Raji (cell line): ENCODE results near the gene ABHD17A.

Experiments
- POLR2A ChIP-seq: IDR thresholded peaks from 2 replicates; pipeline ENCODE4 v1.6.1; 2011; ENCODE audit warnings: low read depth, low read length, control low read depth; ENCODE audit not compliant: insufficient read depth

The ABHD17A gene

DNA sequence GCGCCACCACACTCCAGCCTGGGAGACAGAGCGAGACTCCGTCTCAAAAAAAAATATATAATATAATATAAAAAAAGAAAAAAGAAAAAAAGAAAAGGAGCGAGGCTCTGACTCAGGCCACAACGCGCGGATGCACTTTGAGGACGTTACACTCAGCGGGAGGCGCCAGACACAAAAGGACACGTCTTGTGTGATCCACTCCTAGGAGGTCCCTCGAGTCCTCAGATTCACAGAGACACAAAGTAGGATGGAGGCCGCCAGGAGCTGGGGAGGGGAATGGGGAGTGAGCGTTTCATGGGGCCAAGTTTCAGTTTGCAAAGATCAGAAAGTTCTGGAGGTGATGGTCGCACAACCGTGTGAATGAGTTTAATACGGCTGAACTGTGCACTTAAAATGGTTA is 8.5 kb upstream of the ABHD17A start:
- no peak for TF ChIP-seq POLR2A

DNA sequence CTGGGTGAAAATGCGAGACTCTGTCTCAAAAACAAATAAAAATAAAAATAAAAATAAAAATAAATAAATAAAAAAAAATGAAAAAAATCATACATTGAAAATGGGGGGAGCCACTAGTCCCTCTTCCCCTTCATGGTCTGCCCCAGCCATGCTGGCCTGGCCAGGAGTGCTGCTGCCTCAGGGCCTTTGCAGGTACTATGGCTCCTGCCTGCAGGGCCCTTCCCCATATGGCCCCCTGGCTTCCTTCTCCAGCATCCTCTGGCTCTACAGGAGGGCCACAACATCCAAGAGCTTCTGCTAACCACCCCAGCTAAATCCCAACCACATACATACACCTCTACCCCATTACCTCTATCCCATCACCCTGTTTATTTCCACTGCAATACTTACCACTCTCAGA is 4.6 kb upstream of the ABHD17A start:
- TF ChIP-seq POLR2A, result no peak

DNA sequence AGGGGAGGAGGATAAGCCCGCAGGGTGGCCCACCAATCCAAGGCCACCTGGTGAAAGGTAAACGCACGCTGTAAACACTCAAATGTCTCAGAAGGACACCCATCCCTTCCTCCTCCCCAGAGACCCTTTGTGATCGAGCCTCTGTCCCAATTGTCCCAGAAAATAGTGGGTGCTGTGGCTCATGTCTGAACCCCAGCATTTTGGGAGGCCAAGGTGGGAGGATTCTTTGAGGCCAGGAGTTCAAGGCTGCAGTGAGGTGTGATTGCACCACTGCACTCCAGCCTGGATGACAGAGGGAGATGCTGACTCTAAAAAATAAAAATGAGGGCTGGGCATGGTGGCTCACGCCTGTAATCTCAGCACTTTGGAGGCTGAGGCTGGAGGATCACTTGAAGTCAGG is 3.1 kb upstream of the ABHD17A start:
- TF ChIP-seq POLR2A, result no peak

DNA sequence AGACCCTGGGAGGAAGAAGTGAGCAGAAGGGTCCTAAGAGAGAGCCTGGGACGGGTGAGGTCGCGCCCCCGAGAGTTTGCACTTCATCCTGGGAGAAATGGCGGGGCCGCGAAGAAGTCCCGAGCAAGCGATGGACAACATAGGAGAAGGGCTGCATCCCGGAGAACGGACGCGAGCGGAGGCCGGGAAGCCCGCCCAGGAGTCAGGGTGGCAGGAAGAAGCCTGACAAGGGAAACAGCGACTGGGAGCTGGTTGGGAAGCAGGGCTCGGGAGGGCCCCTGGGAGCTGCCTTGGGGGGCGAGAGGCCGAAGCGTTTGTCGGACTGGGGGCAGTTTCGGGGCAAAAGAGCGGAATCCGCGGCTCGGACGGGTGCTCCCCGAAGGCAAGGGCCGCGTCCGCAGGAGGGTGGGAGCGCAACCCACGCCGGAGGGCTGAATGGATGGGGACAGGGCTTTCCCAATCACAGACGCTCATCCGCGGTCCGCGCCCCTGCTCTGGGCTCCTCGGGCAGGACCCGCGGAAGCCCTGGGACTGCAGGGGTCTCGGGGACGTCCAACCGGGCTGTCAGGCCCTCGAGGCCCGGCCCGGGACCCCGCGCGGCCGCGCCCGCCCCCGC is 469 bp downstream of the ABHD17A start:
- TF ChIP-seq POLR2A, result no peak

DNA sequence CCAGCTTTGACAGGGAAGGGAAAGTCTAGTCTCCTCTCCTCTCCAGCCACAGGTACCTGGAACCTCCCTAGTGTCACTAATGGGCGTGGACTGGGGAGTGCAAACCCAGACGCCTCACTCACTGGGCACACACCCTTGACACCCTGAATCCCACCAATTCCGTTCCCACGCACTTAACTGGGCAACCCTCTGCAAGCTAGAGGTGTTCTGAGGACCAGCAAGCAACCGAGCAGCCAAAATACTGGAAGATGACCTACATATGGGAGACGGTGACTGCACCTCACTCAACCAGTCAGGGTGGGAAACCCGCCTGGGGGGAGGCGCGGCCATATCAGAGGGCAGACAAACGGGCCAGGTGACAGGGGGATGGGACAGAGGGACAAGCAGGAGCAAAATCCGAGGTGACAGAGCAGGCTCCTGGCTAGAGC is 991 bp downstream of the ABHD17A start:
- no peak for TF ChIP-seq POLR2A

DNA sequence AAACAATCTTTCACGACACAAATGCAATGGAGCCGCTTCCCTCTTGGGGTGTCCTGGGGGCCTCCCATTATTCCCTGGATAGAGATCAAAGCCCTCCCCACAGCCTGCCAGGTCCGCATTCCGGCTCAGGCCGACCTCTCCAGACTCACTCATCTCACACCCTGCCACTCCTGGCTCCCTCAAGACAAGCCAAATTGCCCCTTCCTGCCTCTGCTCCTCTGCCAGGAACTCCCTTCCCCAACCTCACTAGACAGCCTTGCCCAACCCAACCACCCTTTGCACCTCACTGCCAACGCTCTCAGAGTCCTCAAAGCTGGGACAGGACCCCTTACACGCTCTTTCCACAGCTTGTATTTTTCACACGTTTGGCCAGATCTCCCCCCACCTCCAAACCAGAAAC is 1.5 kb downstream of the ABHD17A start:
- TF ChIP-seq POLR2A, result no peak

DNA sequence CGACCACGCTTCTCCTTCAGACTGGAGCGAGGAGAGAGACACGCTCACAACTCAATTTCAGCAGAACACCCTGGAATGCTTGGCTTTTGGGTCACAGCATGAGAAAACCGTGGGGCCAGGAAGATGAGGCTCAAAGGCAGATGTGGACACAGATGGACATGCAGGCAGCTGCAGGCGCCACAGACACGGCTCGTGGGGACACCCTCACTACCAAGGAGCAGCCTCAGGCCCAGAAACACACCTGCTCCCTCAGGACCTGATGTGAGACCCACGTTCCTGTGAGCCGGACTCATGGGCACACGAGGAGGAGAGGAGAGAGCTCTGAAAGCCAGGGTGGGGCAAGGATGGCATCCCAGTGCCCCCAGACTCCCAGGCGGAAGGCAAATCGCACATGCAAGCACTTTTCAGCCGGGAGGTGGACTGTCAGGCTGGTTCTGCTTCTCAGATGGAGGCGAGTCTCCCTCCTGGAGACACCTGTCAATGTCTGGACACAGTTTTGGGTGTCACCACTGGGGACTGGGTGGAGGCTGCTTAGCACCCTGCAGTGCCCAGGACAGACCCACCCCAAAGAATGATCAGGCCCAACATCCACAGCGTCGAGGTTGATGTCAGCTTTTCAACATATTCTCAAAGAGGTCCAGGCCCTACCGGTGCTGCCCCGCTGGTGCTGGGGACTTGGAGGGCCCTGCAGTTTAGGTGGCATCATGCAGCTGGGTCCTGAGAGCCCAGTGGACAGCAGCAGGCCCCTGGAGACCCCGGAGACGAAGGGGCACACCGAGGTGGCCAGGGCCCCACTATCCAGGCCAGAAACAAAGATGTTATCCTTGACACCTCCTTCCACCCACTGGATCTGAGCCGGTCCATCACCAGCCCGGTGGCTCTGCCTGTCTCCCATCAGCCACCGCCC is 2.3 kb downstream of the ABHD17A start:
- no peak for TF ChIP-seq POLR2A

DNA sequence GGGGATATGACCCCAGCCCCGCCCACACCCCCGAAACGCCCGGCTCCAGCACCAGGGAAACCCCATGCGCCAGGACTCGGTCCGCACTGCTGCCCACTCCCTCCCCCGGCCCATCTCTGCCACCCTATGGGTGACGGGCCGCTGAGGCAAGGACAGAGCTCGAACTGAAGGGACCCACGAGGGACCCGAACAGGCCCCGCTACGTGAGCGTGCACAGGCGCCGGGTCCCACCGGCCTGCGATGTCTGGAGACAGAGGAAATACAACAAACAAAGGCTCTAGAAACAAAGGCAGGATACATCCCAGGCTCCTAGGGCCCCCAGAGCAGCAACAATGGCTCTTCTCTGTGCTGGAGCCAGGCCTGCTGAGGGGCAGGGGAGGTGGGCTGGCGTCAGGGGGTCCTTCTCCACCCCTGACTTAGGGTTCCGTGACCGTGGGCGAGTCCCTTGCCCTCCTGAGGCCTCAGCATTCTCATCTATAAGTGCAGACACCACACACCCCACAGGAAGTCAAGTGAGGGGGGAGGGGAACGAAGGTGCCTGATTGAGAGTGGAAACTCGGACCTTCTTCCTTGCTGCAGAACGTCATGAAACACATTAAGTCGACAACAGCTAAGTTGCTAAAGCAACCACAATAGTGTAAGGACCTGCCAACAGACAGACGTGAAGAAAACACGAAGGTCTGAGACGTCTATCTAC is 3.1 kb downstream of the ABHD17A start:
- no peak for TF ChIP-seq POLR2A

DNA sequence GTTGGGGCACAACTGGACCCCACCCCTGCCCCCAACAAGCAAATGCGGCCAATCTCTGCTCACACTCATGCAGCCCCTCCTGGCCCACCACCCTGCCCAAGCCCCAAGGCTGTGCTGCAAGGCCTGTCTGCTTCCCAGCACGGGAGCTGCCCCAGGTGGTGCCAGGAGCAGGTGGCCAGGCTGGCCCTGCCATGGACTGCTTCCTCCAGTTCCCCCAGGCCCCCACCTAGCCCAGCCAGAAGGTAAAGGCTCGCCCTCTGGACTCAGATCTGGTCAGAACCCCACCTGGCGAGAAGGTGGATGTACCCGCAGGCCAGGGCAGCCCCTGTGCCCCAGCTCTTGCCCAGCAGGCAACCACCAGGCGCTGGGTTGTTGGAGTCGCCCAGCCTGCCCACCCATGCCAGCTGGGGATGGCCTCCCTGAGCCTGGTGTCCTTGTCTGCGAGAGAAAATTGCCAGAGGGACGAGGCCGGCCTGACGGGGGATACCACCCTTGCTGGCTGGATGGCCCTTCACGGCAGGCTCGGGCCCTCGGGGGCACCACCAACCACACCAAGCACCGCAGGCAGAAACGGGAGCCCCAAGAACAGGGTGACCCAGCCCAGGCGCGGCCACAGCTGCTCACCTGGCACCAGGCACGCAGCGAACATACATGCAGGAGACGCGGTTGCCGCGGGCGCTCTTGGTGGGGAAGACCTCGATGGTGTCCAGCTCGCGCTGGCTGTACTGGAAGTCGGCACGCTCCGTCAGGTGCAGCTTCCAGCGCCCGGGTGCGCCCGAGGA is 4.5 kb downstream of the ABHD17A start:
- TF ChIP-seq POLR2A, result no peak

DNA sequence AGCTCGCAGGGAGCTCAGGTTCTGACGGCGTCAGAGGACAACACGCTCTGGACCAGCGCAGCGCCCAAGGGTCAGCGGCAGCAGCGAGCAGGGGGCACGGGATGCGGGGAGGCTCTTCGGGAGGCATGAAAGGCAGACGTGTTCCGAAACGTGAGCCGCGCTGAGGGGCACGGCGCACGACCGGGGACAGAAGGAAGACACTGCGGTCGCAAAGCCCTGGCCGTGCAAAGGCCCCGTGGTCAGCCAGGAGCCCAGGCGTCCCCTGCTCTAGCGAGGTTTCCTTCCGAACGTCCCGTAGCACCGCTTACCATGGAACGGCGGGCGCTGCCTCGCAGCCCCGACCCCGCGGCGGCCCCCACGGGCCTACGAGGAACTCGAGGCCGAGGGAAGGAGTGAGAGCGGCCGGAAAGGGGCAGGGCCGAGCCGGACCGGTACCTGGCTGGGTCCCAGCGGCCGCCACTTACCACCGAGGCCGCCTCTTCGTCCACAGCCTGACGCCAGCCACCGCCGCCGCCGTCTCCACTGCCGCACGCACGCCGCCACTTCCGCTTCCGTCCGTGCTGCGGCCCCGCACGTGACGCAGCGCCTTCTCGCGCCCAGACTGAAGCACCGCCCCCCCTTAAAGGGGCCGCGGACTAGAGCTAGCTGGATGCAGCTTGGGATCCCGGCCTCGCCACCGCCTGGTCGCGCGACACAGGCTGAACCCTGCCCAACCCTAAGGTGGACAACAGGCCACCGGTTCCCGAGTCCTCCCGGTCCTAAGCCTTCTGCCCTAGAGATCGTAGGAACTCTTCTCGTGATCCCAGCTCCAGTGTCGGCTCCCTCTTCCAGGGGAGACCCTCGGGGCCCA is 9.4 kb downstream of the ABHD17A start:
- peak; percentile 95 for TF ChIP-seq POLR2A

DNA sequence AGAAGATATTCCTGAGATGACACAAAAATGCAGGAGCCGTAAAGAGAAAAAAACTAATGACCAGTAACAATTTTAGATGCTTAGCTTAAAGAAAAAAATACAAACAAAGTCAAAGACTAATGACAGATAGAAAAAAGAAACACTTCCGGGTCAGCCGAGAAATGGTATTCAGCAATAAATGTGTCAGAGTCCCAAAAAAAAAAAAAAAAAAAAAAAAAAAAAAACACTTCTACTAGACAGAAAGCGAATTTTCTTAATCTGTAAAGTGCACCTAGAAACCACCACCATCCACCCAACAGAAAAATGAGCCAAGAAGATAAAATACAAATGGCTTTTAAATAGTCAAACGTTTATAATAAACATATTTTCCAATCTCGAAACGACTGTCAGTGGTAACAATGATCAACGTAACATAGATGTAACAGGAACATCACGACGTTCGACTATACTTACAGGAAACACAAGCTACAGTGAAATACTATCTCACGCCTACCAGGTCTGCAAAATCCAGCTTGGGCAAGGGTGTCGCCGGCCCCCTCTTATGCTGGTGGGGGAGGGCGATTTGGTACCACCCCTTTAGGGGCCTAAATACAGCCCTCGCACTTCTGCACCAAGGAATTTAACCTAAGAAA is 10.6 kb downstream of the ABHD17A start:
- no peak for TF ChIP-seq POLR2A

DNA sequence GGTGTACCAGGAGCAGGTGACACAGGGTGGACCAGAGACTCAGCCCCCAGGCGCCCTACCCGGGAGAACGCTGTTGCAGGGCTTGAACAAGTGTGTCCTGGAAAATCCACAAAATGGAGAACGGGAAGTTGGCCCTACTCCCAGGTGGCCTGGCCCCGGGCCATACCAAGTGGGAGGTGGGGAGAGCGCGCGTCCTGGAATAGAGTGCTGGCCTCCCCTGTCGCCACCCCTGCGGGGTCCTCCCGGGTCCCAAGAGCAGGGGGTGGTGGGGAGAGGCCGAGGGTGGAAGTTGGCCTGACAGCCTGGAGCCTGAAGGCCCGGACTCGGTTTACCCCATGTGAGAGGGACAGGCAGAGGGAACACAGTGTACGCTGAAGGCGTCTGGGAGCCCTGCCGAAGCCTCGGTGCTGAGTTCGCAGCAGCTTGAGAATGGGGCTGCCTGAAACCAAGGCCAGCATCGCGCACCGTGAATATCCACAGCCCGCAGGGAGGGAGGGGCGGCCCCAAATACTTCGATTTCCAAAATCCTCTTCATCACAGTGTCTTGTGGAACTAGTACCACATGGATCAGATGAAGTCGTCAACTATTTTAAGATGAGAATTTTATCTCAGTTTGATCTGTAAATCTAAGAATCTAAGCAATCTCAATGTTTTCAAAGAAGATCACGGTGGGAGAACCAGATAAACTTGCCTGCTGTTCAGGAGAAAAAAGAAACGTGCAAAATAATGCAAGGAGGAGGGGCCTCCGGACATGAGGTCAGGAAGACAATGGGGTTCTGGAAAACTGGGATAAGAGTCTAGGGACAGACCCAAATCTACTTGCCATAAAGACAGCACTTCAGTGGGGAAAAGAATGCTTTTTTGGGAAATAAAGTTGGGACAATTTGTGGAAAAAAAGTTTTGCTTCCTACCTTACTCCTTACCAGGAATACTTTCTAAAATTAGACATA is 11.5 kb downstream of the ABHD17A start:
- TF ChIP-seq POLR2A, result no peak
